Adrenal gland (tissue), 12 donors: ENCODE measurements around the gene BBC3. TPM values are rescaled to one million over a fixed set of nuclear protein-coding genes. Genes with fewer than 3 reads are reported as not detected.
A peak's percentile ranks its signal among the peaks of the same experiment; 100 is the strongest.

Experiments
- DNase-seq, 7 donors: peaks; one replicate each; pipeline ENCODE4 v3.0.0-alpha.2; 2019 to 2020
- H3K27ac ChIP-seq, 5 donors: fragments of 200-600 bp; sonication (generic) in 4 of 5; 1 replicate in 3 of 5; 2 replicates in 2 of 5; pipeline versions ENCODE4 v1.5.1 to v1.8.0; 2016 to 2020; ENCODE audit warnings: mild to moderate bottlenecking in 1 of 5
- H3K27me3 ChIP-seq: fragments of 200-600 bp; 2 replicates; pipeline ENCODE4 v1.8.0; 2021
- H3K36me3 ChIP-seq, 2 donors: fragments of 200-600 bp; replicated peaks in 1 of 2; 1 replicate in 1 of 2; 2 replicates in 1 of 2; pipeline versions ENCODE4 v1.5.1 to v1.8.0; 2018 to 2022
- H3K4me1 ChIP-seq, 2 donors: fragments of 200-600 bp; replicated peaks in 1 of 2; 1 replicate in 1 of 2; 2 replicates in 1 of 2; pipeline versions ENCODE4 v1.5.1 to v1.8.0; 2018 to 2021
- H3K4me3 ChIP-seq, 4 donors: fragments of 200-600 bp; sonication (generic) in 3 of 4; one replicate each; pipeline ENCODE4 v1.5.1; 2016 to 2018
- H3K9me3 ChIP-seq, 3 donors: fragments of 200-600 bp; sonication (generic) in 1 of 3; replicated peaks in 1 of 3; 1 replicate in 2 of 3; 2 replicates in 1 of 3; pipeline versions ENCODE4 v1.5.1 to v1.8.0; 2016 to 2021
- POLR2A ChIP-seq, 2 donors: fragments of 450-650 bp; IDR thresholded peaks; one replicate each; pipeline ENCODE4 v1.6.1; 2017; ENCODE audit warnings: antibody characterized with exemption in 2 of 2, mild to moderate bottlenecking in 2 of 2, moderate library complexity in 1 of 2
- WGBS, 4 donors: extraction: QIAGEN DNeasy Blood & Tissue Kit in 2 of 4; methylation state at CpG; one replicate each; pipeline versions ENCODE4 v1.1.5 to v1.1.7; 2013 to 2017; 5-methylcytosine and 5-hydroxymethylcytosine counted together
- intact Hi-C, 2 donors: fragments of 100-400 bp; cut with DNase I; formaldehyde crosslinking; loops; one replicate each; pipeline versions ENCODE4 v1.14.1 to v1.15.0; 2022 to 2023
- polyA plus RNA-seq, 3 donors: library from polyadenylated mRNA; stranded (reverse); fragments of 200-250 nt in 2 of 3; fragments of 350-450 nt in 1 of 3; fragmentation: Illumina TruSeq in 1 of 3; extraction: RNeasy Lipid Tissue Mini Kit (QIAGEN cat#74804) in 1 of 3; gene quantifications; one replicate each; pipeline ENCODE4 v1.2.3, GENCODE V29; 2013 to 2014
- total RNA-seq, 9 donors: library from RNA; depleted of rRNA in 4 of 9; stranded (reverse); fragments of >200 nt in 4 of 9; fragments of 120-200 nt in 1 of 9; fragmentation: NEBNext Ultra II Directional in 1 of 9; extraction: Animal tissue kit (Norgen Biotek cat#: 25700) in 1 of 9; gene quantifications; one replicate each; pipeline versions ENCODE4 v1.1.0 to v1.2.4, GENCODE V29; 2013 to 2023
- TF ChIP-seq, protein P1 (sequence below), 6 experiments: fragments of 450-650 bp in 4 of 6; fragments of 200-600 bp in 2 of 6; sonication (generic) in 1 of 6; IDR thresholded peaks; 1 replicate in 5 of 6; 2 replicates in 1 of 6; pipeline versions ENCODE4 v1.5.1 to v1.8.0; 2016 to 2021; ENCODE audit warnings: antibody characterized with exemption in 6 of 6, mild to moderate bottlenecking in 2 of 6, moderate library complexity in 1 of 6
- donor health status: healthy with polysubstance abuse.
- donor health status: Bipolar disorder and iron deficiency.
- donor health status: DM: yes; HTN: yes; CAD: no.
- donor health status: DM: no; HTN: no; CAD: no.
- donor health status: DM: no; HTN: no; CAD: no.
- donor health status: DM: yes; HTN: yes; CAD: no.

Gene BBC3
- total and polyA plus RNA-seq, 12 donors = 0.27 to 17.9 (median 7.5) TPM

GRCh38 chr19:47226426-47227351 is 4.3 kb downstream of the BBC3 start:
- 4 to 19% (median 7%) methylated on average over 20 to 56 of the region's 56 CpGs for WGBS, 4 donors
- Histone ChIP-seq H3K9me3 (no peaks in the 10 kb centered on the region), H3K4me1 (peaks cover 26 to 30% of the 10 kb centered on the region in 2 donors), H3K36me3 (peaks cover 0 to 6% of the 10 kb centered on the region in 2 donors), H3K4me3 (peak overlapping the region in 2 of 4 donors; percentile 42 to 96), H3K27me3 (no peaks in the 10 kb centered on the region), H3K27ac (peak overlapping the region; percentile 94 to 100 (median 99))
- peak in 1 of 2 donors; percentile 67 for TF ChIP-seq POLR2A (IDR thresholded peaks at IDR 0.05)
- TF ChIP-seq, protein P1, sequence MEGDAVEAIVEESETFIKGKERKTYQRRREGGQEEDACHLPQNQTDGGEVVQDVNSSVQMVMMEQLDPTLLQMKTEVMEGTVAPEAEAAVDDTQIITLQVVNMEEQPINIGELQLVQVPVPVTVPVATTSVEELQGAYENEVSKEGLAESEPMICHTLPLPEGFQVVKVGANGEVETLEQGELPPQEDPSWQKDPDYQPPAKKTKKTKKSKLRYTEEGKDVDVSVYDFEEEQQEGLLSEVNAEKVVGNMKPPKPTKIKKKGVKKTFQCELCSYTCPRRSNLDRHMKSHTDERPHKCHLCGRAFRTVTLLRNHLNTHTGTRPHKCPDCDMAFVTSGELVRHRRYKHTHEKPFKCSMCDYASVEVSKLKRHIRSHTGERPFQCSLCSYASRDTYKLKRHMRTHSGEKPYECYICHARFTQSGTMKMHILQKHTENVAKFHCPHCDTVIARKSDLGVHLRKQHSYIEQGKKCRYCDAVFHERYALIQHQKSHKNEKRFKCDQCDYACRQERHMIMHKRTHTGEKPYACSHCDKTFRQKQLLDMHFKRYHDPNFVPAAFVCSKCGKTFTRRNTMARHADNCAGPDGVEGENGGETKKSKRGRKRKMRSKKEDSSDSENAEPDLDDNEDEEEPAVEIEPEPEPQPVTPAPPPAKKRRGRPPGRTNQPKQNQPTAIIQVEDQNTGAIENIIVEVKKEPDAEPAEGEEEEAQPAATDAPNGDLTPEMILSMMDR (IDR thresholded peaks at IDR 0.05) = peak in 1 of 6 experiments; percentile 1
- intact Hi-C loops = no loop called here
- DNase-seq = peak; percentile 78 to 92 (median 88)

DNA sequence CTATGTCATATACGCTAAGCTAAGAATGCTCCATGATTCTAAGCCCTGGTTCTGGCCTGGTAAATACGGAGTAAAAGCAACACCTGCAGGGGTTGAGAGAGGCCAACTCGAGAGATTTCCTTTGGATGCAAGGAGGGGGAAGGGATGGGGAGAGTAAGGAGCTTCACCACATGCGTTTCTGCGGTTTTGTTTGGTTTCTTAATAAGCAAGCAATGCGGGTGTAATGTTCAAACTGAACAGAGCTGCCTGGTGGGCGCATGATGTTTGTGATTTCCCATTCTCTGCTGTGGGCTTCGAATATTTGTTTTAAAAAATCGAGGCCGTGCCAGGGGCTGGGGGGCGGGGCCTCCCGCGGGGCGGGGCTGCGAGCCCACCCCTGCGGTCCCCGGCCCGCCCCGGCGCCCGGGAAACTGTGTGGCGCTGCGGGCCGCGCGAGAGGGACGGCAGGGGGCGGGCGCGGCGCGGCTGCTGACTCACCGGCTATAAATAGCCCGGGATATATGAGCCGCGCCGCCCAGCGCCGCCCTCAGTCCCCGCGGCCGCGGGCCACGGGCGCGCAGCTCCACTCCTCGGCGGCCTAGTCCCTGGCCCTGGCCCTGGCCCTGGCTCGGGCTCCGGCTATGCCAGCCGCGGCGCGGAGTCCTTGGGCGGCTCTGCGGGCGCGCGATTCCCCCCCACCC is 5.1 kb downstream of the BBC3 start:
- Histone ChIP-seq H3K27me3 (no peaks in the 10 kb centered on the region), H3K9me3 (no peaks in the 10 kb centered on the region), H3K4me3 (peak overlapping the region in 2 of 4 donors; percentile 42 to 96), H3K4me1 (peaks cover 21 to 25% of the 10 kb centered on the region in 2 donors), H3K36me3 (peaks cover 0 to 14% of the 10 kb centered on the region in 2 donors), H3K27ac (peak overlapping the region; percentile 94 to 100 (median 99))
- peak; percentile 100 for TF ChIP-seq POLR2A (IDR thresholded peaks at IDR 0.05)
- TF ChIP-seq, protein P1 (IDR thresholded peaks at IDR 0.05) = peak in 5 of 6 experiments; percentile 22 to 71 (median 62)
- intact Hi-C loops = no loop called here
- WGBS, 4 donors = 2 to 22% (median 5%) methylated on average over 7 to 59 of the region's 59 CpGs
- peak; percentile 86 to 94 (median 91) for DNase-seq

- no peaks in the 10 kb centered on the region for H3K9me3 ChIP-seq
- intact Hi-C loops = no loop called here
- no peak for DNase-seq
- no peak for TF ChIP-seq POLR2A (IDR thresholded peaks at IDR 0.05)
- TF ChIP-seq, protein P1 (IDR thresholded peaks at IDR 0.05) = no peak
- no peak overlapping the region for H3K27ac ChIP-seq
- WGBS, 4 donors = 88 to 95% (median 92%) methylated on average over 9 to 11 of the region's 11 CpGs
- peaks cover 8 to 12% of the 10 kb centered on the region in 2 donors for H3K4me1 ChIP-seq
- H3K27me3 ChIP-seq = no peaks in the 10 kb centered on the region
- H3K36me3 ChIP-seq = peaks cover 0 to 20% of the 10 kb centered on the region in 2 donors
- H3K4me3 ChIP-seq = no peak overlapping the region
Measured at GRCh38 chr19:47221890-47222289, 9.1 kb downstream of the BBC3 start.
